ENCODE measurements around the gene TXNDC5.
A peak's percentile ranks its signal among the peaks of the same experiment; 100 is the strongest.

Gene TXNDC5

DNA sequence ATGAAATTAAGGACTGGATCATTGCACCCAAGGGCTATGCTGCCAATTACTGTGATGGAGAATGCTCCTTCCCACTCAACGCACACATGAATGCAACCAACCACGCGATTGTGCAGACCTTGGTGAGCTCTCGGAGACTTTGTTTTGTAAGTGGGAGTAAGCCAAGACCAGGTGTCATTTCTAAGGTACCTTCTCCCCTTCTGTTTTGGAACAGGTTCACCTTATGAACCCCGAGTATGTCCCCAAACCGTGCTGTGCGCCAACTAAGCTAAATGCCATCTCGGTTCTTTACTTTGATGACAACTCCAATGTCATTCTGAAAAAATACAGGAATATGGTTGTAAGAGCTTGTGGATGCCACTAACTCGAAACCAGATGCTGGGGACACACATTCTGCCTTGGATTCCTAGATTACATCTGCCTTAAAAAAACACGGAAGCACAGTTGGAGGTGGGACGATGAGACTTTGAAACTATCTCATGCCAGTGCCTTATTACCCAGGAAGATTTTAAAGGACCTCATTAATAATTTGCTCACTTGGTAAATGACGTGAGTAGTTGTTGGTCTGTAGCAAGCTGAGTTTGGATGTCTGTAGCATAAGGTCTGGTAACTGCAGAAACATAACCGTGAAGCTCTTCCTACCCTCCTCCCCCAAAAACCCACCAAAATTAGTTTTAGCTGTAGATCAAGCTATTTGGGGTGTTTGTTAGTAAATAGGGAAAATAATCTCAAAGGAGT, 30.4 kb downstream of the TXNDC5 start:
- H3K4me3 ChIP-seq (ENCODE audit: low read depth, low read length), result no peak overlapping the region
- no peak for DNase-seq (ENCODE audit: low read depth)

GRCh38 chr6:7879579-7879978, 31.0 kb downstream of the TXNDC5 start:
- DNase-seq (ENCODE audit: low read depth), result no peak
- no peak overlapping the region for H3K4me3 ChIP-seq (ENCODE audit: low read depth, low read length)

DNA sequence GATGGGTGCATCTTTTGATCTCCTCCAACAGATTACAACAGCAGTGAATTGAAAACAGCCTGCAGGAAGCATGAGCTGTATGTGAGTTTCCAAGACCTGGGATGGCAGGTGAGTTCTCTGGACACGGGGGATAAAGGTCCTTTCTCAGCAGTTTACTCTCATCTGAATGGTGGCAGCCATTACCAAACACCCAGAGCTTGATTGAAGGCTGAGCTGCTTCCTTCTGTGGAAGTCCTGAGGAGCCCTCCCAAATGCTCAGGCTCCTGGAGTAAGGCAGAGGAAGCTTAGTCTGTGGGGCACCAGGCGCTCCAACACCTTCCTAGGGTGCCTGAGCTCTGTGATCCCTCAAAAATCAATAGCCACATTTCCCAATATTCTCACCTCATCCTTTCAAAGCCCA, 31.5 kb downstream of the TXNDC5 start:
- DNase-seq (ENCODE audit: low read depth), result no peak
- no peak overlapping the region for H3K4me3 ChIP-seq (ENCODE audit: low read depth, low read length)

- H3K4me3 ChIP-seq (ENCODE audit: low read depth, low read length), result no peak overlapping the region
- peak; percentile 27 for DNase-seq (ENCODE audit: low read depth)
Observed at GRCh38 chr6:7878401-7878964, 32.1 kb downstream of the TXNDC5 start.

DNA sequence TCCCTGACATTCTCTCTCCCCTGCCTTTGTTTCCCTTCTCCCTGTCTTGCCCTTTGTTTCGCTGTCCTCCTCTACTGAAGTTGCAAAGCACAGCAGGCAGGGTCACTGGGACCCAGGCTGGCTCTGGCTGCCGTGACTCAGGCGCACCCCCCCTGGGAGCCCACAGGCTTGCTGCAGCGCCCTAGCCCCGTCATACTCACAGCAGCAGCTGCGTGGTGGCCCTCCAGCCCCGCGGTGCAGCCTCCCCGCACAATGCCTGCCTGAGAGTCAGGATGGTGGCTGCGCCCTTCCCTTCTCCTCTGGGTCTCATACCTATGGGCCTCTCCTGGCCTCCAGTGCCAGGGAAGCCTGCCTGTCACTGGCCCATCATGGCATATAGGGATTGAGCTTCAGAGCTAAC, 41.7 kb downstream of the TXNDC5 start:
- H3K4me3 ChIP-seq (ENCODE audit: low read depth, low read length), result no peak overlapping the region
- DNase-seq (ENCODE audit: low read depth), result no peak

GRCh38 chr6:7866526-7866925, 44.1 kb downstream of the TXNDC5 start:
- H3K4me3 ChIP-seq (ENCODE audit: low read depth, low read length), result no peak overlapping the region
- DNase-seq (ENCODE audit: low read depth), result no peak

DNA sequence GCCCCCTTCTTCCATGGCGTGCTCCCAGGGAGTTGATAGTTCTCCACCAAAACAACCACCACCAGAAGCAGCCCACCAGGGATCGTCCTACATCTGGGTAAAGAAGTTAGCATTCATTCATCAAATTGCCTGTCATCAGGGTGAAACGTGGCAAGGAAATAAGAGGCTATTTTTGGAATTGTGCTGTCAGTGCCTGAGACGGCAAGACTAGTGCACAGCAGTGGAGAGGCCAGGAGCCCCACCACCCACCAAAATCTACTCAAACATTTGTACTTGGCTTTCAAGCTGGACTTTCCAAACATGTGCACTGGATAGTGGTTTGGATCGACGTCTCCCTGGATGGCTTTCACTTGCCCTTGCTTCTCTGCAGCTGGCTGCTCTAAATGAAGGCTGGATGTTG, 44.8 kb downstream of the TXNDC5 start:
- no peak for DNase-seq (ENCODE audit: low read depth)
- H3K4me3 ChIP-seq (ENCODE audit: low read depth, low read length), result no peak overlapping the region

DNA sequence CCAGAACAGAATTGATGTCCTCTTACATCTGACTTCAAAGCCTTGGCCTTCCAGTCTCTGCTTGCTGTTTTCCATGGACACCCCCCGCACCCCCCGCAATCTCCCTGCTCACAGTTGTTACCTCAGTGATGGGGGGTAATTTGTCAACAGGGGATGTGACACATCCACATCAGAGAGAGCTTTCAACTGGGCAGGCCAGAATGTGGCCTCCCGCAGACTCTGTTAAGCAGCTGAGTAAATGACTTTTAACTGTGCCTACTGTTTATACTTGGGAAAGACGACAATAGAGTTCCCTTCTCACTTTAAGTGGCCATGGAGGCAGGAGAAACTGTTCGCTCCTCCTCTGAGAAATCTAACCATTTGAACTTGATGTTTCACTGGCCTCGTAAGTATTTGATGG, 51.0 kb downstream of the TXNDC5 start:
- DNase-seq (ENCODE audit: low read depth), result no peak
- H3K4me3 ChIP-seq (ENCODE audit: low read depth, low read length), result no peak overlapping the region

GRCh38 chr6:7851780-7852179, 58.8 kb downstream of the TXNDC5 start:
- no peak for DNase-seq (ENCODE audit: low read depth)
- no peak overlapping the region for H3K4me3 ChIP-seq (ENCODE audit: low read depth, low read length)

DNA sequence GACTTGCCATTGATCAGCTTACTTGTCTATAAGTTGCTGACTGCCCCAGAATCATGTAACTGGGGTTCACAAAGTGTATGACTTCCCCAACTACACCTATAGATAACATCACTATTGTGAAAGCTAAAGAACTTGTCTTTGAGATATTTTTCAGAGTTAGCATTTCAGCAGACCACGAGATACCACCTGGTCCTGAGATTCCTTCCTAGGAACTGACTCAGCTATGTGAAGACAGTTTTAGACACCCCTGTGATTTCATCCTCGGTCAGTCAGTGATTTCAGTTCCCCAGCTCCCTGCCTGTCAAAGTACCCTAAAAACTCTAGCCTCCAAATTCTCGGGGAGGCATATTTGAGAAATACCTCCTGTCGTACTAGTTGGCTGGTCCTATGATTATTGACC, 62.4 kb downstream of the TXNDC5 start:
- DNase-seq (ENCODE audit: low read depth), result no peak

DNA sequence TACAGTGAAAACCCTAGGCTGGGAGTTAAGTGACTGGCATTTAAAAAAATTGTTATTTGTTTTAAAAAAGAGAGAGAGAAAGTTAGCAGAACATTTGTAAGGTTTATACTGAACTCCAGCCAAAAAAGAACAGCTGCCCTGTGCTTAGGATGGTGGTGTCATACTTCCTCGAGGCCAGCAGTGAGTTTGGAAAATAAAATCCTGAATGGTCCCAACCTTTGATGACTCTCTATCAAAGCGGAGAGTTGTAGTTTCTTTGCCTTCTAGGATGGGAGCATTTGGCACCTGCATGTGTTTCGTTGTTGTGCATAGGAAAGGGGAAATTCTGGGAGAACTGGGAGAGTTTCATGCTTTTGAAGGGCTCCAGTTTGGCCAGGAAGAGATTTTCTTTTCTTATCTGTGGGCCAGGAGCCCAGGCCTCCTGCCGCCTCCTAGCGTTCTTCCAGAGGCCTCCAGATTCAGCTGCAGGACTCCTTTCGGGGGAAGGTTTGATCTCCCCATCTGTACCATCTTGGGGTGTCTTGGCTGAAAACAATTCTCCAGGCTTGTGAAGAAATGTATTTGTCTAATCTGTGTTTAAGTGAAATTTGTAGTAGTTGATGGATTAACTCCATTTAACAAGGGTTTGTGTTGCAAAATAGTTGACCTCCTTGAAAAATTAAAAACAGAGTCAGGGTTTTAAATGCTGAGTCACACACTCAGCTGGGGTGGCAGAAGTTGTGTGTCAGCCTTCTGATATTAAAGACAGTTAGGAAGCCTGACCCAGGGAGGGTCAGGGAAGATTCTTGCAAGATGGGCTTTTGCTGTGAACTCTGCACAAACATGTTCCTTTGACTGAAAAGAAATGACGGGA, 63.4 kb downstream of the TXNDC5 start:
- no peak overlapping the region for H3K4me3 ChIP-seq (ENCODE audit: low read depth, low read length)
- DNase-seq (ENCODE audit: low read depth), result peak; percentile 43

More for the DNA sequence above, 62.4 kb downstream of the TXNDC5 start:
- H3K4me3 ChIP-seq (ENCODE audit: low read depth, low read length), result no peak overlapping the region

DNA sequence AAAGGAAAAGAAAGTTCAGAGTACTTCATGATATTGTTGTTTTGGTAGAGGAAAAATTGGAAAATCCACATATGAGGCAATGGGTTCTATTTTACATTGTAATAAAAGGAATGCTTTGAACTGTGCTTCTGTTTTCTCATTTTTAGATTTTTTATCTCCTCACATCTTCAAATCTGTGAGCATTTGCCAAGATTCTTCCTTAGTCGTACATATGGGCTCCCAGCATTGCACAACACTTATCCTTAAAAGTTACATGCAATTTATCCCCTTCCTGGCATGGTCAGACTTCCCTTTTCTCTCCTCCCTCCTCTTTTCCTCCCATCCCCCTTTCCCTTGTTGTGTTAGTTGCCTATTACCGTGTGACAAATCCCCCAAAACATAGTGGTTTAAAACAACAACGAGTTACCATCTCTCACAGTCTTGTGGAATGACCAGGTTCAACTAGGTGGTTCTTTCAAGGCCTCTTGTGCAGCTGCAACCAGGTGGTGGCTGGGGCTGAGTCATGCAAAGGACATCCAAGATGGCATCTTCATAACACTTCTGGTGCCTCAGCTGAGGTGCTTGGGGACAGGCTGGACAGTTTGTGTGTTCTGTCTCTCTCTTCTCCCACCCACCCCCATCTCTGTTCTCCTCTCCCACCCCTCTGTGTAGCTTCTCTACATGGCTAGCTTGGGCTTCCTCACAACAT, 68.7 kb downstream of the TXNDC5 start:
- DNase-seq (ENCODE audit: low read depth), result peak; percentile 30

DNA sequence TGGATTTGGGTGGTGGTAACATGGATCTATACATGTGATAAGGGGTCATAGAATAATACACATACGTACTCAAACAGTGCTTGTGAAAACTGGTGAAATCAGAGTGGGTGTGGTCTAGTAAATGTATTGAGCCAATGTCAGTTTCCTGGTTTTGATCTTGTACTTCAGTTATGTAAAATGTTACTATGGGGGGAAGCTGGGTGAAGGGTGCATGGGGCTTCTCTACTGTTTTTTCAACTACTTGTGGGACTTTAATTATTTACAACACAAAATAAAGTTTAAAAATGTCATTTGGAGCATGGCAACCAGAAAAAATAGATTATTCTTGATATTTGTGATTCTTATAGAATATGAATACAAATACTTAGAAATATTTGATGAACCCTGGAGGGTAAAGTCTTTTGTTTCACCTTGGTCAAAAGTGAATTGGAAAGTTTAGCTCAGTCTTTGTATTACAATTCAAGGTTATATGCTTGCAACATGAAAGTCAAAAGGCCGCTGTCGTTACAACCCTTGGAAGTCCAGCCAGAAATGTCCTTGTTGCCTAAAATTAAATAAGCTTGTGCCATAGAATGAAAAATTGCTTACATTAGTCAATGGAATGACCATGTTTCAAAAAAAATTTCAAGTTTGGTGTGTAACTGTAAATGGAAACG, 74.1 kb downstream of the TXNDC5 start:
- no peak overlapping the region for H3K4me3 ChIP-seq (ENCODE audit: low read depth, low read length)
- no peak for DNase-seq (ENCODE audit: low read depth)

More for the DNA sequence above, 68.7 kb downstream of the TXNDC5 start:
- no peak overlapping the region for H3K4me3 ChIP-seq (ENCODE audit: low read depth, low read length)

DNA sequence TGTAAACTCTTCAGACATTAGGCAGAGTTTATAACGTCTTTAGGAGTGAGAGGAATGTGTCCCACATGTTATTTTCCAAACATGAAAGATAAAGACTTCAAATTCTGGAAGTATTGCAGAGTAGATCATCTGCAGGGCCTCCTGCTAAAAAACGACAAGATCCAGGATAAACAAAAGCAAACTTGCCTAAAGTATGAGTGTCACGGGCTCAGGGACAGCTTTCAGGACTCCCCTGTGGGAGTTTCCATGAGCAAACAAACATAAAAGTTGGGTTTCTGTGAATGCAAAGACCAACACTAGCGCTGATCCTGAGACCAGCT, 76.9 kb downstream of the TXNDC5 start:
- no peak for DNase-seq (ENCODE audit: low read depth)
- no peak overlapping the region for H3K4me3 ChIP-seq (ENCODE audit: low read depth, low read length)

DNA sequence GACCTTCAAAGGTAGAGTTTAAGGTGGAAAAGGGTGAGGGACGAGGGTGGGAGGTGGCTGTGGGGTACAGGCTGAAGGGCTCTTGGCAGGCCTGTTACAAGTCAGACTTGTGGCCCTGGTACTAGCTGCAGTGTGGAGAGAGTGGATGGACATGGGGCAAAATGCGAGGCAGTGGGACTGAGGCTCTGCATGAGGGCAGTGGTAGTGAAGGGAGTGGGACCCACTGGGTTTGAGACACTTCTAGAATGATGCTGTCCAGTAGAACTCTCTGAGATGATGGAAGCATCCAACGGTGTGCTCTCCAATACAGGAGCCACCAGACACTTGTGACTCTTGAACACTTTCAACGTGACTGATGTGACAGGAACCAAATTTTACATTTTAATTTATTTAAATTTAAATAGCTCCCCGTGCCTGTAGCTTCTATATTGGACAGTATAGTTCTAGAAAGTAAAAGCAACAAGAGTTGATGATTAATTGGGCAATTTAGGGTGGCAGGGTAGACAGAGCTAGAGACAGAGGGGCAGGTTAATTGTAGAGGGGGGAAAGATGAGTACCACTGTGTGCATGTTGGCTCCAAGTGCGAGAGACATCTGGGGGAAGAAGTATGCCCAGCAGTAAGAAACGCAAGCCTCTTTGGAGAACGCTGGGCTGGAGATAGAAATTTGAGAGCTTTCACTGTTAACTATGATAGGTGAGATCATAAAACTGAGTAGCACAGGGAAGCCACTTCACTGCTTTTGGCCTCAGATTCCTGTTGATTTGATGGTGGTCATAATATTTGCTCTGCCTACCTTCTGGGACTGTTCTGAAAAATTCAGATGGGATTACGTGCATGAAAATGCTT, 77.5 kb downstream of the TXNDC5 start:
- DNase-seq (ENCODE audit: low read depth), result no peak
- no peak overlapping the region for H3K4me3 ChIP-seq (ENCODE audit: low read depth, low read length)
